GM13977 (cell line): ENCODE measurements around the gene ZBTB7C.

ENCODE experiments used
- DNase-seq: peaks from one replicate; pipeline ENCODE4 v3.0.0; 2012; ENCODE audit warnings: low spot score
- in situ Hi-C: fragments of 300-500 bp; cut with MboI; formaldehyde crosslinking; loops from one replicate; pipeline ENCODE4 v1.12.0; 2022; ENCODE audit warnings: low sequenced_read_pairs, low pct_unique_long_range_greater_than_20kb, mixed read lengths, inconsistent platforms; ENCODE audit not compliant: unreplicated experiment
- TF ChIP-seq, protein P1 (sequence below): IDR thresholded peaks from 2 replicates; pipeline ENCODE4 v1.5.1; 2012; ENCODE audit warnings: mild to moderate bottlenecking, control low read depth; ENCODE audit not compliant: insufficient read depth; ENCODE audit errors: extremely low read depth, missing control alignments

ZBTB7C gene

DNA sequence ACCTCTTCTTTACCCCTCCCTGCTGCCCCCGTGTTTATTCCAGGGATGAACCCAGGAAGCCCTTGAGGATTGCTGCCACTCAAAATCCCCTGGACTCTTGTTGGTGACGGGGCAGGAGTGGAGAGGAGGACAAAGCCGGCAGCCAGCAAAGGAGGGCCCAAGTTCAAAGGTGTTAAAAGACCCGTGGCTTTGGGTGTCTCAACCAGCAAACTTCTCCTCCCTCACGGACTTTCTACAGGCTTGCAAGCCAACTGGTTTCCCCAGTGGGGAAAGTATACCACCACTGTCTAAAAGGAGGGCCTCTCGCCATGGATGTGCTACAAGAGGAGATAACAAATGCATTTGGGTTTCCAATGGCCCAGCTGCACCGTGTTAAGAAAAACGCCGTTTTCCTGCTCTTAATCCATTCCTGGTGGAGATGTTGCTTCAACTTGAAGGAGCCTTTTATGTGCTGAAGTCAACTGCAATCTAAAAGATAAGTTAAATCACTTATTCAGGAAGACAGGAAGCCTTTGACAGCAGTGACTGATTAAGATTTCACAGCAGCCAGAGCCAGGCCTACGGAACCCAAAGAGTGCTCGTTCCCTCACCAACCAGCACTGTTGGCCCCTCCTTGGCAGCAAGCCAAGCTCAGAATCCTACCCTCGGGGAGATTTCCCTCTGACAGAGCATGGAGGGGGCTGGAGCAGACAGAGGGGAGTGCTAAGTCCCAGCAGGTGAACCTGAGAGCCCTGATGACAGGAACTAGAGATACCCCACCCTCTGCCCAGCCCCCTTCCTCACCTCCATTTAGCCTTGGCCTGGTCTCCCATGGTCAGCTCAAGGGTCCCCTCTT, 57.8 kb downstream of the ZBTB7C start:
- in situ Hi-C loops, result no loop called here
- no peak for DNase-seq
- TF ChIP-seq, protein P1, sequence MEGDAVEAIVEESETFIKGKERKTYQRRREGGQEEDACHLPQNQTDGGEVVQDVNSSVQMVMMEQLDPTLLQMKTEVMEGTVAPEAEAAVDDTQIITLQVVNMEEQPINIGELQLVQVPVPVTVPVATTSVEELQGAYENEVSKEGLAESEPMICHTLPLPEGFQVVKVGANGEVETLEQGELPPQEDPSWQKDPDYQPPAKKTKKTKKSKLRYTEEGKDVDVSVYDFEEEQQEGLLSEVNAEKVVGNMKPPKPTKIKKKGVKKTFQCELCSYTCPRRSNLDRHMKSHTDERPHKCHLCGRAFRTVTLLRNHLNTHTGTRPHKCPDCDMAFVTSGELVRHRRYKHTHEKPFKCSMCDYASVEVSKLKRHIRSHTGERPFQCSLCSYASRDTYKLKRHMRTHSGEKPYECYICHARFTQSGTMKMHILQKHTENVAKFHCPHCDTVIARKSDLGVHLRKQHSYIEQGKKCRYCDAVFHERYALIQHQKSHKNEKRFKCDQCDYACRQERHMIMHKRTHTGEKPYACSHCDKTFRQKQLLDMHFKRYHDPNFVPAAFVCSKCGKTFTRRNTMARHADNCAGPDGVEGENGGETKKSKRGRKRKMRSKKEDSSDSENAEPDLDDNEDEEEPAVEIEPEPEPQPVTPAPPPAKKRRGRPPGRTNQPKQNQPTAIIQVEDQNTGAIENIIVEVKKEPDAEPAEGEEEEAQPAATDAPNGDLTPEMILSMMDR, result no peak

DNA sequence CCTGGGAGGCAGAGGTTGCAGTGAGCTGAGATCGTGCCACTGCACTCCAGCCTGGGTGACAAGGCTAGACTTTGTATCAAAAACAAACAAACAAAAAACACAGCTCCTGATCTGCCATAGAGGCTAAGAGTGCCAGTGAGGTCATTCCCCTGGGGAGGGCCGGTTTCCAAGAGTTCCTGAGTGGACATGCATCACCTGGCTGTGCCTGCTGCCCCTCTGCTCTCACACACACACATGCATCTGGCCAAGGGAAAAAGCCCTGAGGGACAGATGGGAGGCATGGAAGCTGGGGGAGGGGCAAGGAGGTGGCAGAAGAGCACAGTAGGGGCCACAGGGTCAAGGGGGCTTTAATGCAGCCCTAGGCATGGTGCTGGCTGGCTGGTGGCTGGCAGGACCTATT, 60.4 kb downstream of the ZBTB7C start:
- in situ Hi-C loops, result no loop called here
- no peak for DNase-seq
- TF ChIP-seq, protein P1, result no peak

DNA sequence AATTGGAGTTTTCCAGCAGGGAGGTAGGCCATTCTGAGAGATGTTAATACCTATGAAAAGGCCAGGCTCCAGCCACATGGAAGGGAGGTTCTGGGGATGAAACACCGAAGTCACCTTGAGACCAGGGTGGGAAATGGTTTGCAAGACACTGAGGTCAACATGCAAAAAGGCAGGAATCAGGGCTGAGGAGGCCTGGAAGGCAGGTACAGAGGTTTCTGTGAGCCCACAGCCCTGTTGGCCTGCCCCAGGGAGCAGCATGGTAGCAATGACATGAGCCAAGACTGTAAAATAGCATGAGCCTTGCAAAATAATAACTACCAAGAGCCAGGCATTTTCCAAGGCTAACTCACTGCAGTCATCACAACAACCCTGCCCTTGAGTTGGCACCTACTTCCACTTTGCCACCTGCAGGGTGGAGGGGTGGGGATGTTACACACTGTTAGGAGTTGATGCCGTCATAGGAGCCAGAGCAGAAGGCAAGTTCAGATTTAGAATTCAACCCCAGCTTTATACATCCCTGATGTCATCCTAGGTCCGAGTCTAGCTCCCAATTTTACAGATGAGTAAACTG, 61.3 kb downstream of the ZBTB7C start:
- TF ChIP-seq, protein P1, result no peak
- in situ Hi-C loops, result no loop called here
- DNase-seq, result no peak

DNA sequence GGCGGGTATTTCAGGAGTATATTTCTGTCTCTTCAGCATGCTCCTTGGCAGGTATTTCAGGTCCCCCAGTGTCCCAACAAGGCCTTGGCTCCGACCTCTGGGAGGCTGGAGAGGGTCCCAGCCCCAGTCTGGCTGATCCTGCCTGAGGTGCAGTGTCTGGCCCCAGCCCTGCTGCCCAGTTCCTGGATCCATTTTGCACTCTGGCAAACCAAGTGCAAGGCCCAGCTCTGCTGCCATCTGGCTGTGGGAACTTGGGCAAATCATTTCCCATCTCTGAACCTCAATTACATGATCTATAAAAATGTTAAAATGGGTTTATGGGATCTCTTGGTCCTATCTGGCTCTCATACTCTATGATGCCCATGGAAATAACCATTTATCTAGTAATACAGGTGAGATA, 63.6 kb downstream of the ZBTB7C start:
- TF ChIP-seq, protein P1, result no peak
- DNase-seq, result no peak
- in situ Hi-C loops, result no loop called here

DNA sequence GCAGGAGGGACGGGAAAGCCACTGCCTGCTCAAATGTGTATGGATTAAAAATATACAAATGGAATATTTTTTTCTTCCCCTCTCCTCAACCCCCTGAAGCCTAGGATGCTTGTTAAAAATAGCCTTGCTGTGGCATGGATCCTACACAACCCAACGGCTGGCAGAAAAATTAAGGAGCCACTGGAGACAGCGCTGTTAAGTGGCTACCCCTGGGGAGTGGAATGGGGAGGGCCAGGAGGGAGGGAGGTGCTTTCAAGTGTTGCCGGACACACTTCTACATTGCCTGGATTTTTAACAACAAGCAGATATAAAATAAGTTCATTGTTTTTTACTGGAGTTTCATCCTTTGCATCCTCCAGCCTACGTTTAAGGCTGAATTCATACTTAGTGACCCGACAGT, 66.6 kb downstream of the ZBTB7C start:
- in situ Hi-C loops, result no loop called here
- TF ChIP-seq, protein P1, result no peak
- no peak for DNase-seq

DNA sequence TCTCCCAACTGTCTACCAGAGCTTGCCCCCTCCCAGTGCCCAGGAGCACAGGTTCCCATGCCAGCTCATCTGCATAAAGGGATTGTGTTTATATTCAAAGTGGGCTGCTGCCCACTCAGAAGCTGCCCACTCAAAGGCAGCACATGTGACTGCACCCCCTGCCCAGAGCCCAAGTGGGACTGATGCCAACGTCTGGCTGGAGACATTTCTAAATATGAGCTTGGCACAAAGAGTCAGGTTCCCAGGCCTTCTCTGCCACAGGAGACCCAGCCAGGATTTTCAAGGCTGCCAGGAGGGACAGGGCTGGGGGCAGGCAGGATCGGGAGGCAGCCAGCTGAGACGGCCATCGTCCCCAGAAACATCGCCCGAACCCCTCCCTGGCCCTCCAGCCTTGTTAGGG, 67.1 kb downstream of the ZBTB7C start:
- DNase-seq, result no peak
- in situ Hi-C loops, result no loop called here

More for the DNA sequence above, 67.1 kb downstream of the ZBTB7C start:
- TF ChIP-seq, protein P1, result no peak
